Endothelial cell of umbilical vein (primary cell): ENCODE data around the gene ZNF628.

ENCODE experiments used
- EZH2 ChIP-seq: IDR thresholded peaks from 2 replicates; pipeline ENCODE4 v1.6.1; 2012; ENCODE audit warnings: borderline replicate concordance, low read depth, mild to moderate bottlenecking, moderate library complexity, low read length, inconsistent platforms; ENCODE audit not compliant: severe bottlenecking
- GATA2 ChIP-seq: IDR thresholded peaks from 2 replicates; pipeline ENCODE4 v1.7.0; 2011; ENCODE audit warnings: low read depth, mild to moderate bottlenecking, moderate library complexity, mixed read lengths, low read length; ENCODE audit not compliant: insufficient read length, insufficient read depth
- JUN ChIP-seq: IDR thresholded peaks from 2 replicates; pipeline ENCODE4 v1.6.1; 2011; ENCODE audit warnings: borderline replicate concordance, low read depth; ENCODE audit not compliant: insufficient read length, insufficient read depth
- MYC ChIP-seq: IDR thresholded peaks from one replicate; pipeline ENCODE4 v1.6.1; 2011; ENCODE audit warnings: mild to moderate bottlenecking, low read depth, low read length
- POLR2A ChIP-seq: IDR thresholded peaks from 2 replicates; pipeline ENCODE4 v1.6.1; 2012; ENCODE audit warnings: low read depth, mild to moderate bottlenecking, control low read depth, low read length
- POLR2AphosphoS5 ChIP-seq: IDR thresholded peaks from 2 replicates; pipeline ENCODE4 v1.6.1; 2012; ENCODE audit warnings: low read depth, mild to moderate bottlenecking, control low read depth, low read length, moderate library complexity; ENCODE audit not compliant: insufficient read depth
- TF ChIP-seq, protein P1 (sequence below), 2 donors: IDR thresholded peaks; 1 replicate in 1 of 2; 2 replicates in 1 of 2; pipeline ENCODE4 v1.5.1; 2011; ENCODE audit warnings: low read length in 2 of 2, mild to moderate bottlenecking in 2 of 2, moderate library complexity in 2 of 2, control low read depth in 1 of 2, inconsistent platforms in 1 of 2, low read depth in 1 of 2; ENCODE audit not compliant: insufficient read depth in 1 of 2; ENCODE audit errors: extremely low read depth in 1 of 2

- TF ChIP-seq, protein P1, sequence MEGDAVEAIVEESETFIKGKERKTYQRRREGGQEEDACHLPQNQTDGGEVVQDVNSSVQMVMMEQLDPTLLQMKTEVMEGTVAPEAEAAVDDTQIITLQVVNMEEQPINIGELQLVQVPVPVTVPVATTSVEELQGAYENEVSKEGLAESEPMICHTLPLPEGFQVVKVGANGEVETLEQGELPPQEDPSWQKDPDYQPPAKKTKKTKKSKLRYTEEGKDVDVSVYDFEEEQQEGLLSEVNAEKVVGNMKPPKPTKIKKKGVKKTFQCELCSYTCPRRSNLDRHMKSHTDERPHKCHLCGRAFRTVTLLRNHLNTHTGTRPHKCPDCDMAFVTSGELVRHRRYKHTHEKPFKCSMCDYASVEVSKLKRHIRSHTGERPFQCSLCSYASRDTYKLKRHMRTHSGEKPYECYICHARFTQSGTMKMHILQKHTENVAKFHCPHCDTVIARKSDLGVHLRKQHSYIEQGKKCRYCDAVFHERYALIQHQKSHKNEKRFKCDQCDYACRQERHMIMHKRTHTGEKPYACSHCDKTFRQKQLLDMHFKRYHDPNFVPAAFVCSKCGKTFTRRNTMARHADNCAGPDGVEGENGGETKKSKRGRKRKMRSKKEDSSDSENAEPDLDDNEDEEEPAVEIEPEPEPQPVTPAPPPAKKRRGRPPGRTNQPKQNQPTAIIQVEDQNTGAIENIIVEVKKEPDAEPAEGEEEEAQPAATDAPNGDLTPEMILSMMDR (IDR thresholded peaks at IDR 0.05; ENCODE audit: extremely low read depth in 1 of 2, insufficient read depth in 1 of 2, low read depth in 1 of 2, low read length in 2 of 2): no peak
- TF ChIP-seq JUN (no peak), POLR2AphosphoS5 (no peak), GATA2 (no peak), POLR2A (no peak), EZH2 (no peak), MYC (no peak)
These were observed 31.7 kb downstream of the ZNF628 start for GRCh38 chr19:55508120-55508519.
